Testis (tissue), 3 donors: ENCODE data around the gene SOBP. TPM values are rescaled to one million over a fixed set of nuclear protein-coding genes. Genes with fewer than 3 reads are reported as not detected.

Experiments
- DNase-seq: peaks from one replicate; pipeline ENCODE4 v3.0.0-alpha.2; 2019
- H3K27ac ChIP-seq, 2 donors: fragments of 200-600 bp; sonication (generic); one replicate each; pipeline ENCODE4 v1.5.1; 2019
- H3K27me3 ChIP-seq: fragments of 200-600 bp; sonication (generic); one replicate; pipeline ENCODE4 v1.5.1; 2019
- H3K36me3 ChIP-seq: fragments of 200-600 bp; sonication (generic); one replicate; pipeline ENCODE4 v1.5.1; 2017; ENCODE audit warnings: low read depth; ENCODE audit errors: missing control alignments
- H3K4me1 ChIP-seq: fragments of 200-600 bp; sonication (generic); one replicate; pipeline ENCODE4 v1.5.1; 2019
- H3K4me3 ChIP-seq, 2 donors: fragments of 200-600 bp; sonication (generic); one replicate each; pipeline ENCODE4 v1.5.1; 2017 to 2019
- H3K9me3 ChIP-seq: fragments of 200-600 bp; sonication (generic); one replicate; pipeline ENCODE4 v1.5.1; 2017
- CTCF ChIP-seq, 3 experiments: fragments of 450-650 bp in 2 of 3; fragments of 200-600 bp in 1 of 3; sonication (generic) in 1 of 3; IDR thresholded peaks; one replicate each; pipeline ENCODE4 v1.5.1; 2016 to 2019; ENCODE audit warnings: antibody characterized with exemption in 3 of 3, mild to moderate bottlenecking in 2 of 3, moderate library complexity in 1 of 3
- POLR2A ChIP-seq: fragments of 450-650 bp; IDR thresholded peaks from one replicate; pipeline ENCODE4 v1.6.1; 2017; ENCODE audit warnings: antibody characterized with exemption, mild to moderate bottlenecking, moderate library complexity
- WGBS, 2 donors: methylation state at CpG; one replicate each; pipeline ENCODE4 v1.1.5; 2018; 5-methylcytosine and 5-hydroxymethylcytosine counted together
- intact Hi-C: fragments of 100-400 bp; cut with DNase I; formaldehyde crosslinking; loops from one replicate; pipeline ENCODE4 v1.15.1; 2023; ENCODE audit warnings: low total_unique reads
- polyA plus RNA-seq: library from polyadenylated mRNA; stranded (reverse); fragments of 350-450 nt; fragmentation: Illumina TruSeq; extraction: RNeasy Lipid Tissue Mini Kit (QIAGEN cat#74804); gene quantifications from one replicate; pipeline ENCODE4 v1.2.3, GENCODE V29; 2014; ENCODE audit warnings: low read depth, low replicate concordance; ENCODE audit not compliant: insufficient read depth
- total RNA-seq, 2 donors: library from RNA; depleted of rRNA; stranded (reverse); fragments of >200 nt; gene quantifications; one replicate each; pipeline ENCODE4 v1.2.3, GENCODE V29; 2016

Gene SOBP
- total and polyA plus RNA-seq, 3 donors from 2014 or later: 13.9 to 27.2 (median 17.2) TPM

GRCh38 chr6:107602321-107603005 is 112.5 kb downstream of the SOBP start:
- Histone ChIP-seq H3K4me3 (no peak overlapping the region), H3K4me1 (peaks cover 33% of the 10 kb centered on the region), H3K36me3 (no peaks in the 10 kb centered on the region), H3K9me3 (no peaks in the 10 kb centered on the region), H3K27me3 (no peaks in the 10 kb centered on the region), H3K27ac (no peak overlapping the region)
- TF ChIP-seq POLR2A: no peak
- intact Hi-C loops: no loop called here
- 62 to 65% methylated on average over 5 of the region's 5 CpGs for WGBS, 2 donors
- DNase-seq: no peak

- H3K27me3 ChIP-seq: no peaks in the 10 kb centered on the region
- no peak overlapping the region for H3K4me3 ChIP-seq
- no peak overlapping the region for H3K27ac ChIP-seq
- H3K4me1 ChIP-seq: peaks cover 33% of the 10 kb centered on the region
- no peaks in the 10 kb centered on the region for H3K36me3 ChIP-seq
- DNase-seq: no peak
- intact Hi-C loops: no loop called here
- 73 to 83% methylated on average over 3 of the region's 3 CpGs for WGBS, 2 donors
- TF ChIP-seq CTCF (IDR thresholded peaks at IDR 0.05) (no peak), POLR2A (no peak)
- H3K9me3 ChIP-seq: no peaks in the 10 kb centered on the region
Observed at GRCh38 chr6:107603006-107603370, 113.1 kb downstream of the SOBP start.

DNA sequence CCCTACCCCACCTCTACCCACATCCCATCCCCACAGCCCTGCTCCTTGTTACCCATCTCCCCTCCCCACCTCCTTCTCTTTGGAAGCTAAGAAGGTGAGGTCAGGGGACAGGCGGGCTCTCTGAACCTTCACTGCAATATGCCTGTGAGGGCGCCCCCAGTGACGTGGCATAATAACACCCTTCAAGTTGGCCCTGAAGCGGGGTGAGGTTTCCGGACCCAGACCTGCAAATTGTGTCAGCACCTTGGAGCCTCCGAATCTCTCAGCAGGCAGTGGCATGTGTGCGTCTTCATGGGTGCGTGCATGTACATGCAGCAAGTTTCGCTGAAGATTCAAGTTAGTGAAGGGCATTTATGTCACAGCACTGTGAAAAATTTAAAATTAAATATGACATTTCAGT is 114.6 kb downstream of the SOBP start:
- no peak for DNase-seq
- Histone ChIP-seq H3K4me3 (no peak overlapping the region), H3K27me3 (no peaks in the 10 kb centered on the region), H3K9me3 (no peaks in the 10 kb centered on the region), H3K27ac (no peak overlapping the region), H3K4me1 (peaks cover 32% of the 10 kb centered on the region), H3K36me3 (no peaks in the 10 kb centered on the region)
- no peak for TF ChIP-seq POLR2A
- no peak for TF ChIP-seq CTCF (IDR thresholded peaks at IDR 0.05)
- WGBS, 2 donors: 98% methylated on average over 9 of the region's 9 CpGs
- intact Hi-C loops: no loop called here

- H3K27me3 ChIP-seq: no peaks in the 10 kb centered on the region
- H3K9me3 ChIP-seq: no peaks in the 10 kb centered on the region
- no peak overlapping the region for H3K27ac ChIP-seq
- no peaks in the 10 kb centered on the region for H3K36me3 ChIP-seq
- peaks cover 13% of the 10 kb centered on the region for H3K4me1 ChIP-seq
- TF ChIP-seq CTCF (IDR thresholded peaks at IDR 0.05): no peak
- TF ChIP-seq POLR2A: no peak
- no peak overlapping the region for H3K4me3 ChIP-seq
- intact Hi-C loops: no loop called here
- WGBS, 2 donors: 89 to 93% methylated on average over 4 of the region's 4 CpGs
- no peak for DNase-seq
Observed at GRCh38 chr6:107606407-107606806, 116.5 kb downstream of the SOBP start.

DNA sequence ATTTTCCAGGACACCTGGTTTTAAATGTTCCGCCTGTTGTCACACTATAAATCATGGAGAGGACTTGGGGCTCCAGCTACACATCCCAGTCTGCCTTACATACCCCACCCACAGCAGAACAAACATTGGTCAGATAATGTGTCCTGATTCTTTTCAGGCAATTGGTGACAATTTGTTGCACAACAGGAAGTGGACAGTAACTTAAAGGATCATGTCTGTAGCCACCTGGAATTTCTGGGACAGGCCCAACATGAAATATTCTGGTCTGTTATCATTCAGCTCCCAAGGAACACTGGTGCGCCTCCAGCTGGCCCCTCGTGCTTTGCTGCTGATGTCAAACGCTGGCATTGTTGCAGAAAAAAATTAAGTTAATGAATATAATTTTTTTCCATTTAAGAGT is 117.2 kb downstream of the SOBP start:
- H3K27ac ChIP-seq: no peak overlapping the region
- no peak for TF ChIP-seq POLR2A
- no peak for TF ChIP-seq CTCF (IDR thresholded peaks at IDR 0.05)
- H3K27me3 ChIP-seq: no peaks in the 10 kb centered on the region
- no peaks in the 10 kb centered on the region for H3K9me3 ChIP-seq
- no peak overlapping the region for H3K4me3 ChIP-seq
- DNase-seq: peak; percentile 71
- no peaks in the 10 kb centered on the region for H3K36me3 ChIP-seq
- WGBS, 2 donors: 43 to 51% methylated on average over 4 of the region's 4 CpGs
- H3K4me1 ChIP-seq: peaks cover 6% of the 10 kb centered on the region
- intact Hi-C loops: no loop called here
